Measurements from ENCODE around the gene ZFYVE28. TPM values are rescaled to one million over a fixed set of nuclear protein-coding genes. Genes with fewer than 3 reads are reported as not detected.

The ZFYVE28 gene
- total and polyA plus RNA-seq, 10 of the 15 experiments (the other 5 are each of a cell fraction or from before 2014, with no cell fraction given) = 0.06 to 1.9 (median 0.22) TPM; not detected in 1

GRCh38 chr4:2424581-2424980 lies 6.1 kb upstream of the ZFYVE28 start (continued):
- TF ChIP-seq ZBTB33 (IDR thresholded peaks at IDR 0.05) (no peak), NFIC (IDR thresholded peaks at IDR 0.05; ENCODE audit: low read depth, low read length) (no peak)

- TF ChIP-seq STAT3 (IDR thresholded peaks at IDR 0.05; ENCODE audit: low read depth, low read length) (no peak), MEF2A (IDR thresholded peaks at IDR 0.05; ENCODE audit: insufficient read depth, low read depth, low read length) (no peak), ATF7 (IDR thresholded peaks at IDR 0.05; ENCODE audit: low read depth) (no peak), FOXK2 (IDR thresholded peaks at IDR 0.05) (no peak), SMARCA5 (IDR thresholded peaks at IDR 0.05) (no peak), ZNF622 (IDR thresholded peaks at IDR 0.05) (no peak), ZNF24 (IDR thresholded peaks at IDR 0.05) (no peak)
- ChIA-PET POLR2A (no interaction called here), SMC1A (ENCODE audit: uncharacterized antibody, unreplicated experiment) (no interaction called here), CTCF (interaction anchor here (0.9 to 1.6 kb wide), 2 partner anchors 11 to 18 kb away, joined by 4 to 5 read pairs; no protein-coding TSS in a partner anchor), RAD21 (ENCODE audit: unreplicated experiment) (no interaction called here)
- Histone ChIP-seq H3K27ac (ENCODE audit: control insufficient read depth, insufficient read depth) (no peak overlapping the region), H2AFZ (ENCODE audit: control insufficient read depth, low read depth, low read length) (no peak overlapping the region), H3K4me1 (ENCODE audit: control insufficient read depth, insufficient read depth, low read length) (no peaks in the 10 kb centered on the region), H3K4me3 (no peak overlapping the region), H3K36me3 (ENCODE audit: control insufficient read depth in 2 of 2, insufficient read depth in 2 of 2, low read length in 1 of 2) (no peaks in the 10 kb centered on the region), H3K79me2 (ENCODE audit: control insufficient read depth, insufficient read depth, low read length) (no peaks in the 10 kb centered on the region), H3K4me2 (ENCODE audit: control insufficient read depth, insufficient read depth) (no peak overlapping the region), H3K9me3 (replicated peaks; ENCODE audit: control insufficient read depth, insufficient read depth, low read length) (no peaks in the 10 kb centered on the region), H3K27me3 (replicated peaks in 1 of 2; ENCODE audit: control insufficient read depth in 2 of 2, insufficient read depth in 2 of 2, low read length in 1 of 2) (peaks cover 3 to 10% of the 10 kb centered on the region in 2 experiments; a peak in 3 of 4 replicates), H3K9ac (ENCODE audit: control insufficient read depth, insufficient read depth, low read length) (no peak overlapping the region), H4K20me1 (ENCODE audit: control insufficient read depth, insufficient read depth) (no peaks in the 10 kb centered on the region)
- no peak for ATAC-seq
- no peak for FAIRE-seq
- in situ Hi-C loops (cut with MboI) (no loop called here), intact Hi-C loops (cut with micrococcal nuclease; ENCODE audit: unreplicated experiment) (no loop called here)
- no peak for DNase-seq (ENCODE audit: low read depth, low spot score)
- 69% methylated on average over 9 of the region's 10 CpGs for WGBS (ENCODE audit: insufficient coverage, insufficient replicate concordance, low lambda C conversion rate, missing lambda C conversion rate)
- BruUV-seq (replicated peaks) = no TSS peak
These were observed 5.2 kb upstream of the ZFYVE28 start for GRCh38 chr4:2423695-2424094.

Data from GM12878 (cell line).